GM18526 (cell line): ENCODE data around the gene OVOL3.

Source experiments
- POLR2A ChIP-seq: IDR thresholded peaks from 3 replicates; pipeline ENCODE4 v1.6.1; 2011; ENCODE audit not compliant: insufficient read length; ENCODE audit errors: extremely low read depth

OVOL3 gene

GRCh38 chr19:36141039-36141927 lies 30.3 kb downstream of the OVOL3 start:
- TF ChIP-seq POLR2A: peak; percentile 27

GRCh38 chr19:36142046-36142445 lies 31.1 kb downstream of the OVOL3 start:
- no peak for TF ChIP-seq POLR2A

GRCh38 chr19:36142496-36142895 lies 31.6 kb downstream of the OVOL3 start:
- no peak for TF ChIP-seq POLR2A

- TF ChIP-seq POLR2A: no peak
Observed at GRCh38 chr19:36144624-36145023, 33.7 kb downstream of the OVOL3 start.

GRCh38 chr19:36149673-36150406 lies 38.9 kb downstream of the OVOL3 start:
- no peak for TF ChIP-seq POLR2A

GRCh38 chr19:36150586-36150985 lies 39.6 kb downstream of the OVOL3 start:
- no peak for TF ChIP-seq POLR2A

- TF ChIP-seq POLR2A: no peak
Observed at GRCh38 chr19:36151144-36152018, 40.4 kb downstream of the OVOL3 start.

- no peak for TF ChIP-seq POLR2A
Observed at GRCh38 chr19:36152019-36152351, 41.0 kb downstream of the OVOL3 start.

GRCh38 chr19:36152352-36153091 lies 41.6 kb downstream of the OVOL3 start, which contains the start of gene COX7A1:
TSS of gene COX7A1 (minus strand) at chr19:36152447. CDS start at chr19:36152407, 40 bp downstream.
- no peak for TF ChIP-seq POLR2A

GRCh38 chr19:36153126-36153525 lies 42.2 kb downstream of the OVOL3 start:
- TF ChIP-seq POLR2A: no peak

GRCh38 chr19:36160821-36161596 lies 50.1 kb downstream of the OVOL3 start:
- TF ChIP-seq POLR2A: no peak
